ENCODE data around the gene RBMY1E.
"Not testable (repeated sequence)": the region's sequence is repeated elsewhere in the genome, so short reads cannot be mapped to it uniquely, and the experiment has no call there.

Gene RBMY1E

GRCh38 chrY:21917932-21918331, at the start of gene RBMY1E:
Gene RBMY1E, minus strand, starts transcription at chrY:21918032. Its CDS starts 1,978 bp downstream, at chrY:21916054.
- not testable (repeated sequence) for DNase-seq

GRCh38 chrY:21894426-21894825, 23.4 kb downstream of the RBMY1E start, which contains the start of gene RBMY1D:
Gene RBMY1D, minus strand, starts transcription at chrY:21894526. Its CDS starts 2,013 bp downstream, at chrY:21892513.
- not testable (repeated sequence) for DNase-seq

- not testable (repeated sequence) for DNase-seq
Observed at GRCh38 chrY:21869407-21870076, 48.3 kb downstream of the RBMY1E start.

All from MV-4-11 (cell line).